Daoy (cell line): ENCODE data around the gene RECK. TPM values are rescaled to one million over a fixed set of nuclear protein-coding genes. Genes with fewer than 3 reads are reported as not detected.

Source experiments
- DNase-seq: peaks from one replicate; pipeline ENCODE4 v3.0.0-alpha.2; 2015; ENCODE audit warnings: low read depth
- total RNA-seq: library from RNA; depleted of rRNA; stranded (reverse); fragments of >200 nt; shearing (Covaris generic); gene quantifications from 2 replicates; pipeline ENCODE4 v1.2.3, GENCODE V29; 2014

The RECK gene
- total RNA-seq, 1 experiment from 2014 or later = 7.6 TPM

DNA sequence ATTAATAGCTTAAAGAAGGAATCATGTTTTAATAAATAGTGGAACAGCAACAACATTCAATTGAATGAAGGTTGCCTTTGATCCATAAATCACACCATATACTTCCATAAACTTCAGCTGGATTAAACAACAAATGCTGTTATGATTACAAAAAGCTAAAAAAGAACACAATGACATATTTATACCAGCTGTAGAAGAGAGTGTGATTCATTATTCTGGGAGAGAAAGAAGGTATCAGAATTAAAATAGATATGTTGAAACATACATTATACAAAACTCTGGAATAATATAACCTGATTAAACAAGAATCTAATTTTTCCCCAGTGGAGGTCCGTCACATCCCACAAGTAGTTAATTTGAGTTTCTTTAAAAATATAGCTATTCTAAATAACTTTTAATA lies 7.5 kb upstream of the RECK start:
- no peak for DNase-seq

DNA sequence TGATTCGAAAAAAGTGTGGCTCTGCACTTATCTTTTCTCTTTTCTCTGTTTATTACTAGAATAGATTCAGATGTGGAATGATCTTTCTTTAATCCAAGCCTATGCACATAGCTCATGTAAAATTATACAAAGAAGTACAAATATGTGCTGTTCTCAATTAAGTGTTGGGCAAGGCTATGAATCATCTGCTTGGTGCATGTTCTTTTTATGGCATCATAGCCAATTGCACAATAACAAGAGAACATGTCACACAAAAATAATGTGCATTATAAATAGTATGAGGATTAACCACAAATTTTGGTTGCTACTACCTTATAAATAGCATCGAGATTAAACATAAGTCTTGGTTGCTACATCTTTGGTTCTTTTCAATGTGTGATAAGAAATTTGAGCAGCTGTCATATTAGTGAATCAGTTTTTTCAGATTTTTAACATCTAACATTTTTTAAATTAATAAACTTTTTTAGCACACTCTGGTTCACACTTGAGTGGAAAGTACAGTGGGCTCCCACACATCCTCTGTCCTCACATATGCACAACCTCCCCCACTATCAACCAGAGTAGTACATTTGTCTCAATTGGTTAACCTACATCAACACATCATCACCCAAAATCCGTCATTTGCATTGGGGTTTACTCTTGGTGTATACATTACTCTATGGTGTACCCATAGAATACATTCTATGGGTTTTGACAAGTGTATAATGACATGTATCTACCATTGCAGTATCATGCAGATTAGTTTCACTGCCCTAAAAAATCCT lies 6.8 kb upstream of the RECK start:
- DNase-seq = peak; percentile 72

DNA sequence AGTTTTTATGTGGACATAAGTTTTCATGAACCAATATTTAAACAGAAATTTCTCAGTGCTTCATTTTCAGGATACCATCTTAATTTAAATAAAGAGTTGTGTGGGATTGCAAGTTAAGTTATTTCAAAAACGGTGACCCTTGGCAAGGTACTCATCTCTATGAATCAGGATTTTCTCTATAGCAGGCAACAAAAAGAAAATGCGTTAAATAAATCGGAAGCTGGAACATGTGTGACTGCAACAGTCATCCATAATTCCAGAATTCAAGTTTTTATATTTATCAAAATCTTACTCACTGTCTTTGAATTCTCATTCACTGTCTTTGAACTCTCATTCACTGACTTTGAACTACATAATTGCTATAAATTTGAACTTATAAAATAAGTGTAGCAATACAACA lies 5.8 kb upstream of the RECK start:
- DNase-seq = no peak

DNA sequence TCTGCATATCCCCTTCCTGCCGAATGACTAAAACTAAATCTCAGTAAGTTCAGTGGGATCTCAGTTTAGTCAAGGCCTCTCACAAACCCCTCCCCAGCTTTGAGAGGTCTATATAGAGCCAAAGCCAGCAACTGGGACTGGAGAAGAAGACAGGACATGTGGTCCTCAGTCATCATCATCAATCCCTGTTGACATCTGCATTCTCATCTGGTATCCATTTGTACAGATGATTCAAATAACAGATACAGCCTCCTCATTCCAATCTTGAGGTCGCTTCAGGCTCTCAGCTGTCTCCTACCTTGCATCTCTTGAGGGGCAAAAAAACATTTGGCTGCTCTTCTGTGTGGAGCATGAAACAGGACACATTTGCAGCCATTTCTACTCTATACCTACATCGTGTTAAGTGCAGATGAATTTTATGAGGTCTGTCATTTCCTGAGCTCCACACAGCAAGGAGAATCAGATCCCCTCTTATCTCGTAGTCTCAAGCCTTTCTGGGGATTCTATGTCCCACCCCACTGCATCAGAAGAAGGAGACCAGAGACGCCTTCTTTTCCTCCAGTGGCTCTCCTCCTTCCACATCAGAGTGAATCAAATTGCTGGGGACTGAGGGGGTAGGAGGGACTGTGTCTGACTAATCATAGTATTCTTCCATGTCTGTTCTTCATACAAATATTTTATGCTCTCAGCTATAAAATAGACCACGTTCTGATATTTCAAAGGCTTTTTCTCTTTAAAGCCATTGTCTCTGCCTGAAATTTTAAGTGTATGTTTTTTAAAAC lies 4.7 kb upstream of the RECK start:
- no peak for DNase-seq

DNA sequence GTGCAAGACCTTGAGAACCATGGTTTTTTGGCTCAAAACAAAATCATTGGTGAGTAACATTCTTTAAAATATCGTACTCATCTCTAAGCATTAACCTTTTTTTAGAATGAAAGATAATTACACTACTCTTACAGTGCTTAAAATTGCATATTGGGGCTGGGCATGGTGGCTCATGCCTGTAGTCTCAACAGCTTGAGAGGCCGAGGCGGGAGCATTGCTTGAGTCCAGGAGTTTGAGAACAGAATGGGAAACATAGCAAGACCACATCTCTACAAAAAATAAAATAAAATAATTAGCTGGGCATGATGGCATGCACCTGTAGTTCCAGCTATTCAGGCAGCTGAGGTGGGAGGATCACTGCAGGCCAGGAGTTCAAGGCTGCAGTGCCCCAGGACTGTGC lies 2.9 kb upstream of the RECK start:
- no peak for DNase-seq

DNA sequence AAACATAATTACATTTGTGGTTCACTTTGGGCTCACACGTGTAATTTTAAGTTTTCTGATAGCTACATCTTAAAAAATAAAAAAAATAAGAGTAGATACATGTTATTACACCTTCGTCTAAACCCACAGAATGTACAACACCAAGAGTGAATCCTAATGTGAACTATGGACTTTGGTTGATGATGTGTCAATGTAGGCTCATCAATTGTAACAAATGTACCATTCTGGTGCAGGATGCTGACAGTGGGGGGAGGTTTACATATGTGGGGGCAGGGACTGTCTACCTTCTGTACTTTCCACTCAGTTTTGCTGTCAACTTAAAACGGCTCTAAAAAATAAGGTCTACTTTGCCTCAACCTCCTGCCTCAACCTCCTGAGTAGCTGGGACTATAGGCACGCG lies 2.5 kb upstream of the RECK start:
- no peak for DNase-seq

DNA sequence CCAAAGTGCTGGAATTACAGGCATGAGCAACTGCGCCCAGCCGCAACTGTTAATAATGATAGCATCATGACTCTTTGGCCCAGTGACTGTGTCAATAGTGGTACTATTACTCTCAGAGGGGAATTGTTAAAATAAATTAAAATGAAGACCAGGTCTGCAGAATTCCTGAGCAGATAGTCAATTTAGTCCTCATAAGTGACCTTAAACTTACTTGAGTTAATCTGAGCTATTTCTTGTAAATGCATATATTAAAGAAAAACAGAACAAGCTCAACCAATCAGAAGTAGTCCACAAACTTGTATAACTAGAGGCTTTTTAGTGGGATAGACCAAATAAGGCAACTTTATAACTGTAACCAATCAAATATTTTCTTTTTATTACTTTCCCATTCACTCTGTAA lies 1.7 kb upstream of the RECK start:
- no peak for DNase-seq

DNA sequence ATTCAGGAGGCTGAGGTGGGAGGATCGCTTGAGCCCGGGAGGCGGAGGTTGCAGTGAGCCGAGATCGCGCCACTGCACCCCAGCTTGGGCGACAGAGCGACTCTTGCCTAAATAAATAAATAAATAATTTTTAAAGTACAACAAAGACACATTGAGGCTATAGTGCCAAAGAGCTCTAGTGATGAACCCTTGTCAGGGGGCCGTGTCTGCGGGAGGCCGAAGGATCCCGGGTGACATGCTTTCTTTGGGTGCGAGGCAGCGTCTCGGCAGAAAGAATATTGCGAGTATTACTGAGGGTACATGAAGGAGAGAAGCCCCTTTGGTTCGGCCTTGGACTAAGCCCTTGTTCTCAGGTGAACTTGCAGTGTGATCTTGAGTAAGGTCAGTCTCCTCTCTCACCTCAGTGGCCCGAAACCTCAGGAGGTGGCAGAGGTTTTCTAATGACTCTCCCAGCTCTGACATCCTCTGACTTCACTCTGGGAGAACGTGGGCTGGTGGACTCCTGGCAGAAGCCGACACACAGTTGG lies 397 bp upstream of the RECK start:
- DNase-seq = no peak

DNA sequence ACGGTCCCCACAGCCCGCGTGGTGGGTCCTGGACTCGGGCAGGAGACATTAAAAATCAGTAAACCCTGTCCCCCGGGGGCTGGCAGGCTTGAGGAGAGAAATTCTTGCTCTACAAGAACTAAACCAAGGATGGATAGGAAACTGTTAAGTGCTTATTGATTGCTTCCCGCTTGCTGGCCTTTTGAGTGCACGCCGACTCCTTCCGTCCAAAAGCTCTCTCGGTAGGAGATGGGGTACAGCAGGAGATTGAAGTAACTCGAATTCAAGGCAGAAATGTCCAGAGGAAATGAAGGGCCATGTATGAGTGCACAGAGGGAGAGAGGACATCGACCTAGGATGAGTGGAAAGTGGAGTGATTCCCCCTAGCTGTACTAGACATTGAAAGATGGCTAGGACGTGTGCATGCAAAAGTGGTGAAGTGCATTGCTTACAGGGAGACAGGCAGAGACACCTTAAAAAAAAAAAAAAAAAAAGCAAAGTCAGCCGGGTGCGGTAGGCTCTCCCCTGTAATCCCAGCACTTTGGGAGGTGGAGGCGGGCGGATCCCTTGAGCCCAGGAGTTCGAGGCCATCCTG lies 923 bp downstream of the RECK start:
- peak; percentile 35 for DNase-seq

DNA sequence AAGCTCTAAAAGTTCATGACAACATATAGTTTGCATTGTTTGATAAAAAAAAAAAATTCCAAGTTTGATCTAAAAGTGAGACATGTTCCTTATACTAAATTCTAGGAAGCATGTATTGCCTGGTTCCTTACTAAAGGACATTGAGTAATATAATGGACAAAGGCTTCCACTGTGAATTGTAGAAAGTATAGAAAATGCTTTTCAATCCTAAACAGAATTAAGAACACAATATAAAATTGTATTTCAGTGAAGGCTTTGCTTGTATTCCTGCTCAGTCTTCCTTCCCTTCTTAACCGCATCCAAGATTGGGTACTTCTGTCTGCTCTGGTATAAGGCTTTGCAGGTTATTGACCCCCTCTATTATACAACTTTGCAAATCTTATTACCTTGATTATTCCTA lies 2.4 kb downstream of the RECK start:
- no peak for DNase-seq

DNA sequence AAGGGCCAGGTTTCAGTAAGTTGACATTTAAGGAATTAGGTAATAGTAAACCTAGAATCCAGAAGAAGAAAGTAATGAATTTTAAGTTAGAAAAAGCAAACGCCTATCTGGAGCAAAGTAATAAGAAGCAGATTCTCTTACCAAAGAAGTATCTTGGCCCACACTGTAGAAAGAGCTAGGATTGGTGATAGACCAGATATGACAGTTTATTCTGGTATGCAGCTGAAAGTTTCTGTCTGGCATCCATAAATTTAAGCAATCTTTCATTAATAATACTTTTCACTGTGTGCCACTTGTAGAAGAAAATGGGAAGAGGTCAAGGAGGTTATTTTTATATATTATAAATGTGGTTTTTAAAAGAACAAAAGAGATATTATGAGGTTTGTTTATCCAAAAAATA lies 3.0 kb downstream of the RECK start:
- DNase-seq = no peak

DNA sequence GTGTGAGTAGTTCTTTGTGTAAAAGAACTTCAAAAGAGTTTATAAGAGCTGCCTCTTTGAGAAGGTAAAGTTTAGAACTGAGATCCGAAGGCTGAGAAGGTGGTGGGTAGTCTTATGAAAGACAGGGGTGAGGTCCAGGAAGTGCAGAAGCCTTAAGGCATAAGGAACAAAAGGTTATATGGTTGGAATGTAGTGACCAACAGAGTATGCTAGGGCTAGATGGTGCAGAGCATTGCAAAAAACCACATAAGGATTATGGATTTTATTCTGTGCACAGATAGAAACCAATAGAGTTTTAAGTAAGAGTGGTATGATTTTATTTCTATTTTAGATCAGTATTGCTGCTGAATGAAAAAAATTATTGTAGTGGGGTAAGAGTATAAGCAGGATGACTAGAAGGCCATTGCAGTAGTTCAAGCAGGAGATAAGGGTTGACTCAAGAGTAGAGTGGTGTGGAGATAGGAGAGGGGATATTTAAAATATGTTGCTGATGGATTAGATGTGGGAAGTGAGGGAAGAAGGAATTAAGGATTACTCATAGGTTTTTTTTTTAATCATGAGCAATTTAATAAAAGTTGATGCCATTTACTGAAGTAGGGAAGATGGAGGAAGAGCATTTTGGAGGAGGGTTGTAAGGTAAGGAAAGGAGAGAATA lies 3.7 kb downstream of the RECK start:
- no peak for DNase-seq

DNA sequence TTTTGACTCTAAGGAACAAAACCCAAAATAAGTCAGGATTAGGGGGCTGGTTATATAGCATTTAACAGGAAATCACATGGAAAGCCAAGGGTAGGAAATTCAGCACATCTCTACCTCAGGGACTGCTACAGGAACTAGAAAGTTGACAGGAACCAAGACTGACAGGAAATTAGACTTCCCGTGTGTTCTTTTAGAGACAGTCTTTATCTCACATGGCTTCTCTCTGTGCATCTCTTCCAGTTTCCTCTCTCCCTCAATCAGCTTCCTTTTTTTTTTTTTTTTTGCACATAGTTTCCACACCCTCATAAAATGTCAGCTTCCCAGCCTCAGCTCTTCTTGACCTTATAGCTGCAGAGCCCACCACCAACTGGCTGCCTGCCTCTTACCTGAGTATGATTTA lies 4.8 kb downstream of the RECK start:
- DNase-seq = no peak

DNA sequence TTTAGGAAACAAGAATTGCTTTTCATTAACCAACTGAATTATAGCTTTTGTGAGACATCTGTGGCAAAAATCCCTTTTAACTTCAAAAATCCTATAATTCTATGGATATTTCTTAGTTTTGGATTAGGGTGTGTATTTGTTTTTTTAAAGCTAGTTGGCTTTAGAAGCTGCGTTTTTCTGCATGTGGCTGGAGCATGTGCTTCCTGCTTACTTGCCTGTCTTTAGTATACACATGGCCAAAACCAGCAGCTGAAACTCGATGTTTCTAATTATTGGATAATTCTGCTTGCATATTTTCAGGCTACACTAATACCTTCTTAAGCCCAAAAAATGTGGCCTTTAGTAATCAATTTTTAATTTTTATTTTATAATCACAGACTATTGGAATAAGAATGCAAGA lies 8.9 kb downstream of the RECK start:
- no peak for DNase-seq

DNA sequence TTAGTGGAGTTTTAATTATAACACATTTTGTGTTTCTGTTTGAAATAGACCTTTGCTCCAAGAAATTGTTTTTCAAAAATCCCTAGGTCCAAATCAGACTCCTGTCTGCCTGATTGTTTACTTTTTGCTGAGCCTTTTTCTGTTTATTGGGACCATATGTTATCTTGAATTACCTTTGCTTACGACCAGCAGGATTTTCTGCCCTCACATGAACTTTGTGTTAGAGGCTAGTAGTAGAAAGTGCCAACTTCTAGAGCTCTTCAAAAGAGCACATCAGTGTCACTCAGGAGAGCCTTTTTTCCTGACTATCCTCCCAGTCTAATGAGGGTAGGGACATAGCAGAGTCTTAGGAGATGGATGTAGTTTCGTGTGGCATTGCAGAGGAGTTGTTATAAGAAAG lies 10.2 kb downstream of the RECK start:
- no peak for DNase-seq

DNA sequence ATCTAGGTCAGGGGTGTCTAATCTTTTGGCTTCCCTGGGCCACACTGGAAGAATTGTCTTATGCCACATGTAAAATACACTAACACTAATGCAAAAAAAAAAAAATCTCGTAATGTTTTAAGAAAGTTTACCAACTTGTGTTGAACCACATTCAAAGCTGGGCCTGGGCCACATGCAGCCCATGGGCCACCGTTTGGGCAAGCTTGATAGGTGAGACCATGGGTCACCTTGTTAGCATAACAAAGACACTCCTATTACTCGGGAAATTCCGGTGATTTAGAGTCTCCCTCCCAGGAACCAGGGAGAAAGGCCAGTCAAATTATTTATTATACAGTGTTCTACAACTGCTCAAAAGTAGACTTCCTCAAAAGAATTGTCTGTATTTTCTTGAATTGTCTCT lies 12.7 kb downstream of the RECK start:
- no peak for DNase-seq

DNA sequence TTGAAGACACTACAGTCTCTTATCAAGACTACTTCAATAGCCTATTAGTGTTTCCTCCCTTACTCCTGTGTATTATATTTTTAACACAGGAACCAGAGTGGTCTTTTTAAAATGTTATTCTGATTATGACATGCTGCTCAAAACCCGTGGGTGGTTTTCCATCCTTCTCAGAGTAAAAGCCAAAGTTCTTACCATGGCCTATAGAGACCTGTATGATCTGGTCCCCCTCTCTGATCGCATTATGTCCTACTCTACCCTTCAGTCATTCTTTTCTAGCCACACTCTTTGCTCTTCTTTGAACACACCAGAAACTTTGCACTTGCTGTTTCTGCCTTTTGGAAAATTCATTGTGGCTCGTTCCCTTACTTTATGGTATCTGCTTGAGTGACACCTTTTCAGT lies 13.8 kb downstream of the RECK start:
- no peak for DNase-seq

DNA sequence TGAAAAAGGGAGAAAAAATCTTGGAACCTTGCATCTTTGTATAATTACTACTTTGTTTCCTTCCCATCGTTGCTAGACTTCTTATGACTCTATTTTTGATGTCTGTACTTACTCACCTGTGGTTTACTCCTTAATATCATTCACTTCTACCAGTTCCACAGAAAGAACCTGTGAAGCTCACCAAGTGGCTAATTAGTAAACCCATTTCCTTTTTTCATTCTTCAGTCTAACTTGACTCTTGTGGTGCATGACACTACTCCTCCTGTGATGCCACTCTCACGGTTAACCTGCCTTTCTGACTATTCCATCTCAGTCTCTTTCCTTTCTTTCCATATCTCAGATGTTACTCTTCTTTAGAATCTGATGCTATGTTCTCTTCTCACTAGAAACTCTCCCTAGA lies 14.6 kb downstream of the RECK start:
- no peak for DNase-seq

DNA sequence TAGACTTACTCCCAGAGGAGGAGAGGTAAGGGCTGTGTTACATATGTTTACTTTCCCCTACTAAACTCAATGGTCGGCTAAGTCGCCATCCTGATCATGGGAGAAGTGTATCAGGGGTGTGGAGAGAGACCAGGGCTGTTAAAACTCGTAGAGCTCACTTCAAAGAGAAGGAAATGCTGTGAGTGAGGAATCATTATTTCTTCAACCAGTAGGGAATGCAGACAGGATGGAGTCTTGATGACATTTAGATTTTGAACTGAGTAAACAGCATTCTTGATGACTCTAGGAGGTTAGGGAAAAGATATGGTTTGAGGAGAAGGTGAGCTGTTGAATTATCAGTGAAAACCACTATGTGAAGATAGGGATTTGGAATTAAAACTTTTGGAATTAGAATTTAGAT lies 17.3 kb downstream of the RECK start:
- DNase-seq = no peak

DNA sequence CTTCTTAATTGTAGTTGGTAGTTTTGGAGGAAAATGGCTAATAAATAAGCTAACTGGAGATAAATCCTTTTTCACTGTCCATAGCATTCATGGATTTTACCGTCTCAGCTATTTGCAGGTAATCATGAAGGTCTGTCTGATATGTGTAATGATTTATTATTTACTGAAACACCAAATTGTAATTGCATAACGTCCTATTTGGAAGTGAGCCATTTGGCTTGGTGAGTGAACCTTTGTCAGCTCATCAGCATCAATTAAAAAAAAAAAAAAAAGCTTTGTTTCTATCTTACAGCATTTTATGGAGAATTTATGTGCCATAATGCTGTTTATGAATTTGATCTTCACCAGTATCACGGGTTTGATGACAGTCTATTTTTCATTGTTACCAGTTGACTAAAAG lies 20.2 kb downstream of the RECK start:
- no peak for DNase-seq

DNA sequence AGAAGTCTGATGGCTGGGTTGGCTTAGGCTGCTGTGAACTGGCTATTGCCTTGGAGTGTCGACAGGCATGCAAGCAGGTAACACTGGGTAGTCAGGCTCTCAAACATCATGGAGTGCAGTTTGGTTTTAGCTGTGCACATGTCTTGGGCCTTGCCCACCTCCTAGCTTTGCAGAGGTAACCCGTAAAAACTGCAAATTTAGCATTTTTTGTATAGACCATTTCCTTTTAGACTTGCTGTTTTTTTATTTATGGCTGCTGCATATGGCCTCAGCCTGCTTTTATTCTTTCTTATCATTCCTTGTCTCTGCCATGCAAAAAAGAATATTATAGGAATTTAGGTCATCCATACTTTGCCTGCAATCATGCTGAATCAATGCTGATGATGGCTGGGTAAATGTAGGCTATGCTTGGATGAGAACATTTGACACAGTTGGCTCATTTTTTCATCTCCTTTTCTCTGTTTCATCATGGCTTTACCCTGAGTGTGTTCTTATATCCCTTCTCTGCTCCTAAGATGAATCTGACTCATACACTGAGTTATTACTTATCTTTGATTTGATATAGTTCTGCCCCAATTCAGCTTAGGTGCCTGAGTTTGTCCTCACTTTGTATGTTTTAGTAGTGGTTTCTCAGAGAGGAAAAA lies 27.2 kb downstream of the RECK start:
- no peak for DNase-seq

DNA sequence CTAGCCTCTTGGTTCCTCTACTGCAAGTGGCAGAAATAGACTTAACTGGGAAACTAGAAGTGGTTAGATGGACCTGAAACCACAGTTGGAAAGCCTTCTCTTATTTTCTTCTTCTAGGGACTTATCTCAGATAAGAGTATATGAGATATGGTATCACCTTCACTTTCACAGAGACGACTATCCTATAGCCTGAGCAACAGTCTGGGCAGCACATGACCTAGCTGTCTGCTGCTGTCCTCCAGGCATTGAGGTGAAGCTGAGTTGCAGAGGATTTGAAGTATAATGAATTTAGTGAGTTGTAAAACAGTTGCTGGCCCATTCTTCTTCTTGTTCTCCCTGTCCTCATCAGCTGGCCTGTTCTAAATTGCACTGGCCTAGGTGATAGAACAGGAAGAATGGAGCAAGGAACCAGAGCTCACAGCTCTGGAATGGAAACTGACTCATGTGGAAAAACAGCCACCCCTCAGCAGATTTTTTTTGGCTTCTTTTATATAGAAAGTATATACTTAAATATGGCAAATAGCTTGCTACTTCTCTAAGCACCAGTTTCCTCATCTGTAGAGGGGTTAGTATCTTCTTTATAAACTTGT lies 27.8 kb downstream of the RECK start:
- DNase-seq = no peak
